ENCODE measurements around the gene PLCXD1.
"Not testable (repeated sequence)": the region's sequence is repeated elsewhere in the genome, so short reads cannot be mapped to it uniquely, and the experiment has no call there.

Gene PLCXD1

DNA sequence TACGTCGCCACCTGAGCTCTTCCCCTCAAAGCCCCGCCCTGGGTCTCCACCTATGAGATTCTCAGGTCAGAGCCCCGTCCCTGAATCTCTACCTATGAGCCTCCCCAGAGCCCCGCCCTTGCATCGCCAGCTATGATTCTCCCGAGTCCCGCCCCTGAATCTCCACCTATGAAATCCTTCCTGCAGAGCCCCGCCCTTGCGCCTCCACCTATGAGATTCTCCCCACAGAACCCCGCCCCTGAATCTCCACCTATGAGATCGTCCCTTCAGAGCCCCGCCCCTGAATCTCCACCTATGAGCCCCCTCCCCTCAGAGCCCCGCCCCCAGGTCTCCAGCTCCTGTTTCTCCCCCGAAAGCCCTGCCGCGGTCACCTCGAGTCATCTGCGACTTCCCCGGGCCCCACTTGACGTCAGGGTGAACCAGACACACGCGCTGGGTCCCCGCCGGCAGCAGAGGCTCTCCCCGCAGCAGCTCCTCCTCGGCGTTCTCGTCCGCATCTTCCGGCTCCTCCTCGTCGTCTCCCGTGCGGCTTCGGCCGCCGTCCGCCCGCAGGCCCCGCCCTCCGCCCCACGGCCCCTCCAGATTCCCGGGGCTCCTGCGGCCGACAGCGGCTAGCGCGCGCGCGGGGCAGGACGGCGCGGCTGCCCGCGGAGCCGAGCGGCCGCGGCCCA is 37.0 kb downstream of the PLCXD1 start:
- peak; percentile 97 for DNase-seq

DNA sequence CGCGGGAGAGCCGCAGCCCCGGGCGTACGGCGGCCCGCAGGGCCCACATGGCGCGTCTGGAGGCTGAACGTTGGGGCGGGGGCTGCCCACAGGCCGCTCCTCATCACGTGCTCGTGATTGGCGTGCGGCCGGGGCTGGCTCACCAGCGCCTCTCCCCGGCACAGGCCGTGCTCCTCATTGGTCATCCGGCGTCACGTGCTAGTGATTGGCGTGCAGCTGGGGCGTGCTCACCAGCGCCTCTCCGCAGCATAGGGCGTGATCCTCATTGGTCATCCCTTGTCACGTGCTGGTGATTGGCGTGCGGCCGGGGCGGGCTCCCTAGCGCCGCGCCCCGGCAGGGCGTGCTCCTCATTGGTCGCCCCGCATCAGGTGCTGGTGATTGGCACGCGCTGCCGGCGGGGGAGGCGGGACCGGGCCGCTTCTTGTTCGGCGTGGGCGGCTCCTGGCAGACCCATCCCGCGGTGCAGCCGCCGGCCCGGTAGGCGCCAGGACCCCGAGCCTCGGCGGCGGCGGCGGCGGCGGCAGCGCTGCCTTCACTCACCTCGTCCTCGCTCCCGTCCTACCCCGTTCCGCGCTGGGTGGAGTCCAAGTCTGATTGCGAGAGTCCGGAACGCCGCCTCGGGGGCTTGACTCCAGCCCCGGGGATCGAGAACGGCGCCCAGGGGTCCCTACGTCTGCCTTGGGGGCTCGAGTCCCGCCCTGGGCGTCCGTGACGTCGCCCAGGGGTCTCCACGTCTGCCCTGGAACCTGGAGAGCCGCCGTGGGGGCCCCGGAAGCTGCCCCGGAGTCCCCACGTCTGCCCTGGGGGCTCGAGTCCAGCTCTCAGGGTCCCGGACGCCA is 37.8 kb downstream of the PLCXD1 start, which contains the start of gene GTPBP6:
Gene GTPBP6 (minus strand): TSS at position 58 of the 840 bp plus-strand sequence. CDS start 9 bp downstream, at position 49.
- peak; percentile 99 for DNase-seq

DNA sequence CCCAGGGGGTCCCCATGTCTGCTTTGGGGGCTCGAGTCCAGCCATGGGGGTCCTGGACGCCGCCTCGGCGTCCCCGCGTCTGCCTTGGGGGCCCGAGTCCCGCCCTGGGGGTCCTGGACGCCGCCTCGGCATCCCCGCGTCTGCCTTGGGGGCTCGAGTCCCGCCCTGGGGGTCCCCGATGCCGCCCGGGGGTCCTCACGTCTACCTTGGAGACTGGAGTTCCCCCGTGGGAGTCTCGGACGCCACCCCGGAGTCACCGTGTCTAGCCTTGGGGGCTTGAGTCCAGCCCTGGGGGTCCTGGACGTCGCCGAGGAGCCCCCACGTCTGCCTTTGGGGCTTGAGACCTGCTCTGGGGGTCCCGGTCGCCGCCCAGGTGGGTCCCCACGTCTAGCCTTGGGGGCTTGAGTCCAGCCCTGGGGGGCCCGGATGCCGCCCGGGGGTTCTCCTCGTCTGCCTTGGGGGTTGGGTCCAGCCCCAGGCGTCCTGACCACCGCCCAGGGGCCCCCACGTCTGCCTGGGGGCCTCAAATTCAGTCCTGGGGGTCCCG is 38.5 kb downstream of the PLCXD1 start:
- no peak for DNase-seq

DNA sequence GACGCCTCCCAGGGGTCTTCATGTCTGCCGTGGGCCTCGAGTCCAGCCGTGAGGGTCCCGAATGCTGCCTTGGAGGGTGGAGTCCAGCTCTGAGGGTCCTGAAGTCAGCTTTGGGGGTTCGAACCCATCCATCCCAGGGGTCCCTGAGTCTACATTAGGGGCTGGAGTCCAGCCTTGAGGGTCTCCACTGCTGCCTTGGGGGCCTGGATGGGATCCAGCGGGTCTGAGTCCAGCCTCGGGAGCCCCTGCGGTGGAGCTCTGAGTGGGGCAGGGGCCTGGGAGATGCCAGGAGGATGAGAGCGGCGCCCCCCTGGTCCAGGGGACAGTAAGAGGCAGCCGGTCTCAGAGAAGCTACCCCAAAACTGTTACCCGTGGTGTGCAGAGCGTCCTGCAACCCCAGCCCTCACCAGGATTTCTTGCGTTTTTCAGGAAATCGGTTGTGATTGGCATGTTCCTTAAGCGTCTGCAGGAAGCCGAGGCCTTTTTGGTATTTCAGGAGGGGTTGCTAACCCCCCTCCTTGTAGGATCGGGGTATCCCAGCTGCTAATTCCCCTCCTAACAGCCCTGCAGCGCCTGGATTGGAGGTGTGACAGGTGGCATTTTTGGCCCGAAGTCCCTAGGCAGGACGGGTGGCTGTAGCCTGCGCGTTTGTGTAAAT is 39.1 kb downstream of the PLCXD1 start:
- peak; percentile 5 for DNase-seq

DNA sequence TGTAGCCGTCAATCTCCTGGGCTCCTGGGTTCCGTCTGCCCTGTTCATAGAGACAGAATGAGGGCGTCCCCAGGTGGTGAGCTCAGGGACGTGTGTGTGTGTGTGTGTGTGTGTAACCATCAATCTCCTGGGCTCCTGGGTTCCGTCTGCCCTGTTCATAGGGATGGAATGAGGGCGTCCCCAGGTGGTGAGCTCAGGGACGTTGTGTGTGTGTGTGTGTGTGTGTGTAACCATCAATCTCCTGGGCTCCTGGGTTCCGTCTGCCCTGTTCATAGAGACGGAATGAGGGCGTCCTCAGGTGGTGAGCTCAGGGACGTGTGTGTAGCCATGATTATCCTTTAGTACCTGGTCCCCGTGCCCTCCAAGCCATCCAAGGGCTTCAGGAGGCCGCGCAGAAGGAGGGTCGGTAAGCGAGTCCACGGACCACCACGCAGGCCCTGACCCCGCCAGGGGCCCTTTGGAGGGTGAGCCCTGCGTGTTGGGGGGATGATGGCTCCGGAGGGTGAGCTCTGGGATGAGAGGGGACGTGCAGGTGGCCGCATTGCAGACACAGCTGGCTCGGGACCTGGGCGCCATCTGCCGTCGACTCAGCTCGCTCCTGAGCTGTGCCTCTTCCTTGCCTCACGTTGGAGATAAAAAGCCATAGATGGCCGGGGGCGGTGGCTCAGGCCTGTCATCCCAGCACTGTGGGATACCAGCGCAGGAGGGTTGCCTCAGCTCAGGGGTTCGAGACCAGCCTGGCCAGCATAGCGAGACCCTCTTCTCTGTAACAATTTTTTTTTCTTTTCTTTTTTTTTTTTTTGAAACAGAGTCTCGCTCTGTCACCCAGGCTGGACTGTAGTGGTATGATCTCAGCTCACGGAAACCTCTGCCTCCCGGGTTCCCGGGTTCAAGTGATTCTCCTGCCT is 42.8 kb downstream of the PLCXD1 start:
- peak; percentile 67 for DNase-seq

DNA sequence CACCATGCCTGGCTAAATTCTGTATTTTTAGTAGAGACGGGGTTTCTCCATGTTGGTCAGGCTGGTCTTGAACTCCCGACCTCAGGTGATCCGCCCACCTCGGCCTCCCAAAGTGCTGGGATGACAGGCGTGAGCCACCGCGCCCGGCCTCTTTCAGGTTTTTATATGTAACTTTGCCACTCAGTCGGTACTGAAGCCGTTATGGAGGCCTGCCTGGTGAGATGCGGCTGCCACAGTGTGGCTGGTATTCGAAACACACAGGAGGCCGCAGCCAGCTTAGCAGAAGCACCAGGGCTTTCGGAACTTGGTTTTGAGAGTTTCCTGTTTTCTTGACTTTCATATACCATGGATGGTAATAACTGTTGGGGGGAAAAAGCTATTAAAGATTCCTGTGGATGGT is 43.5 kb downstream of the PLCXD1 start:
- DNase-seq: not testable (repeated sequence)

DNA sequence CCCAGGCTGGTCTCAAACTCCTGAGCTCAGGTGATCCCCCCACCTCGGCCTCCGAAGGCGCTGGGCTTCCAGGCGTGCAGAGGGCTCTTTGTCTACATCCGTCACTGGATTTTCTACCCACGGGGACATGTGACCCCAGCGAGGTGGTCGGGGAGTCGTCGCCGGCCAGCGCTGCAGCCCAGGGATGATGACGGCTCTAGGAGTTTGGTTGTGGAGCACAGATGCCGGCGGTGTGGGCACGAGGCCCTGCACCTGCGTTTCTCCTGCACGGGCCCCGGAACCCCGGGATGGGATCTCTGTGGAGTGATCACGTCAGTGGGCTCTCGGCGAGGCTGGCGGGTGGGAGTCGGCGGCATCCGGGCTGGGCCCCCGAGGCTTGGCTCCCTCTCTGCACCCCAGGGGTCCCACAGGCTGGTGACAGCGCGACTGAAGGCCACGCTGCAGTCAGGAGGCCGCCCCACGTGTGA is 46.5 kb downstream of the PLCXD1 start:
- DNase-seq: no peak

DNA sequence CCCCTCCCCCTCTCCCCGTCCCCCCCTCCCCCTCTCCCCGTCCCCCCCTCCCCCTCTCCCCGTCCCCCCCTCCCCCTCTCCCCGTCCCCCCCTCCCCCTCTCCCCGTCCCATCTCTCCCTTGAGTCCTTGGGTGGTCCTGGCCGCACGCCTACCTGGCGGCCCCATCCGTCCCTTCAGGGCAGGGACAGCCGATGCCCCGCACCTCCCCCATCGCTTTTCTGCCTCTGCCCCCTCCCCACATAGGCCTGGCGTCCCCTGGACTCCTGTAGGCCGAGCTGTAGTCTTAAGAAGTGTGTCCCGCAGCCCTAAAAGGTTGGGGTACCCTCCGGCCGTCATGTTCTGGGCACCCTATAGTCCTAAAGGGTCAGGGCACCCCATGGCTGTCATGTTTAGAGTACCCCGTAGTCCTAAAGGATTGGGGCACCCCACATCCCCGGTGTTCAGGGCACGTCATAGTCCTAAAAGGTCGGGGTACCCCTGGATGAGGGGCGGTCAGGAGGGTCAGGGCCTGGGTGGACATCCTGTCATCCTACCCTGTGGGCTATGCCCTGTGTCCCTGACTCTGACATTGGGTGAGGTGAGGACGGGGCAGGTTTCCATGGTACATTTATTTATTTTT is 48.2 kb downstream of the PLCXD1 start:
- no peak for DNase-seq

DNA sequence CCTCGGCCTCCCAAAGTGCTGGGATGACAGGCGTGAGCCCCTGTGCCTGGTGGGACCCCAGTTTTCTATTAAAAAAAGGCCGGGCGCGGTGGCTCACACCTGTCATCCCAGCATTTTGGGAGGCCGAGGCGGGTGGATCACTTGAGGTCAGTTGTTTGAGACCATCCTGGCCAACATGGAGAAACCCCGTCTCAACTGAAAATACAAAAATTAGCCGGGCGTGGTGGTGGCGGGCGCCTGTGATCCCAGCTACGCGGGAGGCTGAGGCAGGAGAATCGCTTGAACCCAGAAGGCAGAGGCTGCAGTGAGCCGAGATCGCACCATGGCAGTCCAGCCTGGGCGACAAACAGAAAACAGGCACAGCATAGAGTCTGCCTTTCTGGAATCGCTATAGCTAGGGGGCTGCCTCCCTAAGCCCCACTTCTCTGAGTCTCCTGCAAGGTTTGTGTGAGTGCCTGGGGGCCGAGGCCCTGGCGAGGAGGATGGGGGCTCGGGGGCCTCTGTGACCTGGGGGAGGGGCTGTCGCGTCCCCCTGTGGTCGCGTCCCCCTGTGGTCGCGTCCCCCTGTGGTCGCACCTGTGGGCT is 49.1 kb downstream of the PLCXD1 start:
- DNase-seq: not testable (repeated sequence)

DNA sequence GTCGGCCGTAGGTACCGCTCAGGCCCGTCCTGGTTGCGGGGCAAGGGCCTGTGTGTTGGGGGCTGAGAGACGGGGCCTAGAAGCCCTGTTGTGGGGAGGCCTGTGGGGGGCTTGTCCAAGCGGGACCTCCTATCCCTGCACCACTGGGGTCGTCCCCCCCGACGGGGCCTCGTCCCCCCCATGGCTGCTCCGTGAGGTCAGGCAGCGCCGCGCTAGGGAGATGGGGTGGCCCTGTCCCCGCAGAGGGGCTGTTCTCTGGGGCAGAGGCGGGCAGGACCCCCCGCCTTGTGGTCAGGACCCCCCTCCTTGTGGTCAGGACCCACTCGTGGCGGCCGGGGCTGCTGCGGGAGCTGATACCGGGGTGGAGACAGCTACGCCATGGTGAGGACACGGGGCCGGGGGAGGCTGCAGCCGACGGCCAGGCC is 49.6 kb downstream of the PLCXD1 start:
- no peak for DNase-seq

DNA sequence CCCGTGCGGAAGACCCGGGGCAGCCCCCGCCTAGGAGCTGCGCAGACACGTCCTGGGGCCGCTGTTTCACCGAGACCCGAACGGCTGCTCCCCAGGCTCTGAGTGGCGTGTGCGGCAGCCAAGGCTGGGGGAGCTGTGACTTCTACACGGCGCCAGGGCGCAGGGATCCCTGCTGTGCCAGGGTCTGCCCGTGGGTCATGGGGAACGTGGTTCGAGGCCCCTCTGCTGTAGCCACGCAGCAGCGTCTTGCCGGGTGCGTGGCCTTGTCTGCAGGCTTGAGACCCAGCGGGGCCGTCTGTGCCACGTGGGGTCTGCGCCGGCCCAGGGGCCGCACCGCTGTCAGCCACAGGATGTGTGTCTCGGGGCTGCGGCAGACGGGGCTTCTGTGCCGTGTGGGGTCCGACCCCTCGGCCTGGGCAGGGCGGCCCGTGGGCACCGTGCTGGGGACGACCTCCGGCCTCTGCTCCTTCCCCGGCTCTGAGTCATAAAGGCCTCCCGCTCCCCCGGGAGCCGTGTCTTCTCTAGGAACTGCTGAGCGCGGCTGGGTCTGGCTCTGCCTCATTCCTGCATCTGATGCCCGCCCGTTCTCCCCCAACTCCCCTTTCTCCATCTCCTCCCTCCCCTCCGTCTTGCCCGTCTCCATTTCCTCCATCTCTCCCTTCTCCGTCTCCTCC is 50.1 kb downstream of the PLCXD1 start:
- DNase-seq: no peak

DNA sequence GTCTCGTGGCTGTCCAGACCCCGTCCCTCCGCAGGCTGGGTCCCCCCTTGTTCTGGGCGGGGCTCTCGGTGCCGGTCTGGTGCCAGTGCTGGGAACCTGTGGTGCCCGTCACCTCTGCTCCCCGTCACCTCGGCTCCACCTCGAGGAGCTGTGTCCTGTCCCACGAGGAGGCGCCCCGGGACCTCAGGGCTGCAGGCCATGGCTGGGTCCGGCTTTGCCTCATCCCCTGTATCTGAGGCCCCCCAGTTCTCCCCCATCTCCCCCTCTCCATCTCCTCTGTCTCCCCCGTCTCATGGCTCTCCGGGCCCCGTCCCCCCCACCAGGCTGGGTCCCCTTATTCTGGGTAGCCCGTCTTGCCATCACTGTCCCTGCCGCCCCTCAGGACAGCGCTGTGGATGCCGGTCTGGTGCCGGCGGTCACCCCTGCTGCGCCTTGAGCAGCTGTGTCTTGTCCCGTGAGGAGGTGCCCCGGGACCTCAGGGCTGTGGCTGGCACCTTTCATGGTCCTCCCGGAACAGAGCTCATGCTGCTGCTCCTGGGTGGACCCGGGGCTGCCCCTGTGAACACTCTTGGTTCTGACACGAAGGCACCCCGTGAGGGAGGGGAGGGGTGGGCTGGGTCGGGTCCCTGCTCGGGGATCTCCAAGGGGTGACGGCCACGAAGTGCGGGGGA is 50.8 kb downstream of the PLCXD1 start:
- DNase-seq: no peak

DNA sequence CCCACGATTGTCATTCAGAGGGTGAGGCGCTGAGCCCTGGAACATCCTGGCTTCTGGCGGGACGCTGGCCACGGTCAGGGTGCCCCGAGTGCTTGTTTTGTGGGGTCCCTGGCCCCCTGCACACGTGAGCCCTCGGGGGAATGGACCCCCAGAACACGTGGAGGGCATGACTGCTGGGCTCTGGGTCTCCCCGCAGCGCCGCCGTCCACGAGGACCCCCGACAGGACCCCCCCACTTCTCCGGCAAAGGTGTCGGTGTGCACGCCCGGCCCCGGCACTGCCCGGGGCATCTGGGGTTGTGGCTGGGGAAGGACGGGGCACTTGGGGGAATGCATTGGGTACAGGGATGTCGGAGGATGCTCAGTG is 51.3 kb downstream of the PLCXD1 start:
- no peak for DNase-seq

DNA sequence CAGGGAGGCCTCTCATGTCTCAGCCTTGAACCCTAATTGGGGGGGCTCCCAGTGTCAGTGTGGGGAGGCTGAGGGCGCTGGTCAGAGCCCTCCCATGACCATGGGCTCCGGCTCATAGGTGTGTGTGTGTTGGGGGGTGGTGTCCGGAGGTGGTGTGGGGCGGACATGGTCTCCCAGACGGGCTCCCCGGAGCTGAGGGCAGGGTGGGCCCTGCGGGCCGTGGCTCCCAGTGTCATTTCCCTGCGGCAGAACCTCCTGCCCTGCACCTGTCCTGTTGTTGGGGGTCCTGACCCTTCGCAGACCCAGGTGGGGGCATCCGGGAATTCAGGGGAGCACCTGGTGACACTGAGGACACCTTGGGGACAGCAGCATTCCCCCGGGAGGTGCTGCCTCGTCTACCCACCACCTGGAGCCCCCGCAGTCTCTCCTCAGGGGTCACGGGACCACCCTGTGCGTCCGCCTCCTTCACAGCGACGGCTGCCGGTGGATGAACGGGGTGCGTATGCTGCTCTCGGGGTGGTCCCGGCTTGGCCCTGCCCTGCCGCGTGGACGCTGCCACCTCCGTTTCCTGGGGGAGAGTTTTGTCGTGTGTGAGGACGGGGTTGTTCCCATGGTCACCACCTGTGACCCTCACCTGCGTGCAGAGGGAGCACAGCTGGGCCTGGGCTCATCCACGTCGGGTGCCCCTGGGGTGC is 51.9 kb downstream of the PLCXD1 start:
- no peak for DNase-seq

DNA sequence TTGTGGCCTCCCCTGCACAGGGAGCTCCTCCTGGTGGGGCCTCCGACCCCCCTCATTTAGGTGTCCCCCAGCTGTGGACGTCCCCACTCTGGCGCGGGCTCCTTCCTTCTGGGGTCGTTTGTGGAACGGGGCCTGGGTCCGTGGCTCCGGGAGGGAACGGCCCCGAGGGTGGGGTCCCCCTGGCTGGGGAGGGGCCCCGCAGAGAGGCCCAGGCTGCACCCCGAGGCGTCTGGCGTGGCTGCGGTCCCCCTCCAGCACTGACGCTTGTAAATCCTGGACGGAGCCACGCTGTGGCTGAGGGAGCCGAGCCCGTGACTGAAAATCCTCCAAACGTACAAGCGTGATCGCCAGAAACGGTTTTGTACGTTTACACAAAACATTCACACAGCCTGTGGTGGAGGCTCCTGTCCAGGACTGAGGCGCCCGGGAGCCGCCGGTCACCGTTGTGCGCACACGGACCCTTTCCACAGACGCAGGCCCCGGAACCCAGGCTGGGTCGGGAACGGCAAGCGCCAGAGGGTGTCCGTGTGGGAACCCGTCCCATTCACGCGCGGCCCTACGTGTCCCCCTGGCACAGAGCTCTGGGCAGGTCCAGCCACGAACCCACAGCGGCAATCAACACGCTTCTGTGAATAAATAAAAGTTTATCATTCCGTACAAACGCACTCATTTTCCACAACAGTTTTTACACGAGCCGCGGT is 52.6 kb downstream of the PLCXD1 start:
- DNase-seq: no peak

DNA sequence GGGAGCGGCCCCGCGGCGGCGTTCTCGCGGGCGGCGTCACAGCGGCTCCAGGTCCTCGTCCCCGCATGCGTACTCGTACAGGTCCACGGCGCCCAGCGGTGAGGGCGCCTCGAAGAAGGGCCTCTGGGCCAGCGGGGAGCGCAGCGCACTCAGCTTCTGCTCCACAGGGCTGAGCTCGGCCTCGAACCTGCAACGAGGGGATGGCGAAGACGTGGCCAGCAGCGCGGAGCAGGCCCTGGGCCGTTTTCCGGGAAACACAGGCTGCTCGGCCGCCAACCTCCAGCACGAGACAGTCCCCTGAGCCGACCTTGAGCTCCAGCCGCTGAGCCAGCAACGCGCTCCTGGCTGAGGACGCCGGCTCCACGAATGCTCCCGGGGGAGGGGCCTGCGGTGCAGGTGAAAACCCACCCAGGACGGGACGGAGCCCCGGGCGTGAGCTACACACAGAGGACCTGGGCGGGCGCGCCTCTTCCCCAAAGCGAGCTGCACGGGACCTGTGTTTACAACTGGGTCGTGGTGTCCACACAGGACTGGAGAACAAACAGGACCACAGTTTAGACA is 53.2 kb downstream of the PLCXD1 start:
- no peak for DNase-seq

DNA sequence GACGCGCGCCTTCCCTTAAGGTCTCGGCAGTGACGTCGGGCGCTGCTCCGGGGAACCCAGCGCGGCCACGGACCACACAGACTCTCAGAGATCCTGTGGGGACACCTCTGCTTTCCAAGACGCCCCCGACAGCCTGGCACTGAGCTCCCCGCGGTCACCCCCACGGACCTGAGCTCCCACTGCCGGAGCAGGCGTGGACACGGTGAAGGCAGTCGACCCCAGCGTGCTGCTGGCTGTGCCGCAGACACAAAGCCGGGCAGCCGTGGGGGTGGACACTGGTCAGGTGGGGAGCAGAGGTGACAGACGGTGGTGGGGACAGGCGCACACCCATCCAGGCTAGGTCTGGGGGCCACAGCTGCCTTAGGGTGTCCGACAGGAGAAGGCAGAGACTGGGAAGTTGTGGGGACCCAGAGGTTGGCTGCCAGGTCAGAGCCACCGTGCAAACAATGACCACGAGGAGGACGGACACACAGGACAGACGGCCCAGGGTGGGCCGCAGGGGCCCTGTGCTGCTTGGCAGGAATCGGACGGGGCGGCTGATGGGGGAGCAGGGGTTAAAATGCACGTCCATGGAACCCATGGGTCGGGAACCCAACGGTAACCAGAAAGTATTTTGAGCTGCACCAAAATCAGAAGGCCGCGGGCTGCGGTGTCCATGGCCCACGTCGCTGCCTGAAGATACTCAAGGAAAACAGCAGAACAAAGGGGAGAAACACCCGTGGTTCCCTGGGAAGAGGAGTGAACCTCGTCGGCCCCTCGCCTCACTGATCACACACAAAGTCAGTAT is 54.0 kb downstream of the PLCXD1 start:
- no peak for DNase-seq

DNA sequence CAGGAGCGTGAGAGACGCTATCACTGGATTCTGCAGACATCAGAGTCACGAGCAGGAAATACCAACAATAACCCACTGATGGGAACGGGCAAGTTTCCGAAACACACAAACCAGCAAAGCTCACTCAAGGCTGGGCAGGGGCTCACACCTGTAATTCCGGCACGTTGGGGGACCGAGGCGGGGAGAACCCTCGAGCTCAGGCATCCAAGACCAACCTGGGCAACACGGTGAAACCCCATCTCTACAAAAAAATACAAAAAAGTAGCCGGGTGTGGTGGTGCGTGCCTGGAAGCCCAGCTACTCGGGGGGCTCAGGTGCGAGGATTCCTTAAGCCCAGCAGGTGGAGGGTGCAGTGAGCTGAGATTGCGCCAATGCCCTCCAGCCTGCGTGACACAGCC is 54.6 kb downstream of the PLCXD1 start:
- DNase-seq: no peak
